Natural killer cell (primary cell): ENCODE data around the gene SLC12A9. TPM values are rescaled to one million over a fixed set of nuclear protein-coding genes. Genes with fewer than 3 reads are reported as not detected.
A peak's percentile ranks its signal among the peaks of the same experiment; 100 is the strongest.

ENCODE experiments used
- ATAC-seq, 3 donors: fragments of 150-1000 bp in 2 of 3; fragments of 200-7000 bp in 1 of 3; cut with Tn5 transposase; 1 replicate in 1 of 3; 2 replicates in 2 of 3; pipeline ENCODE4 v1.10.0; 2021; ENCODE audit warnings: mild to moderate bottlenecking in 2 of 3, moderate library complexity in 2 of 3
- DNase-seq, 2 donors: peaks; one replicate each; pipeline versions ENCODE4 v3.0.0 to v3.0.0-alpha.2; 2013 to 2021; ENCODE audit warnings: mixed read lengths in 1 of 2
- H3K27ac ChIP-seq: one replicate; pipeline ENCODE4 v1.5.1; 2013; ENCODE audit warnings: mild to moderate bottlenecking, low read length
- H3K27me3 ChIP-seq: one replicate; pipeline ENCODE4 v1.6.1; 2013; ENCODE audit warnings: low read length; ENCODE audit not compliant: control insufficient read depth, insufficient read depth
- H3K36me3 ChIP-seq: one replicate; pipeline ENCODE4 v1.6.1; 2013; ENCODE audit warnings: low read length; ENCODE audit not compliant: control insufficient read depth, insufficient read depth
- H3K4me1 ChIP-seq: one replicate; pipeline ENCODE4 v1.6.1; 2013; ENCODE audit warnings: low read length; ENCODE audit not compliant: control insufficient read depth, insufficient read depth
- H3K4me3 ChIP-seq: one replicate; pipeline ENCODE4 v1.5.1; 2013; ENCODE audit warnings: low read length
- H3K9me3 ChIP-seq: one replicate; pipeline ENCODE4 v1.6.1; 2013; ENCODE audit warnings: low read length; ENCODE audit not compliant: control insufficient read depth, insufficient read depth
- H3K27ac Mint-ChIP-seq, 2 donors: one replicate each; pipeline ENCODE4 v1.8.0; 2022; ENCODE audit warnings: mild to moderate bottlenecking in 2 of 2, mixed read lengths in 2 of 2, moderate library complexity in 1 of 2
- H3K27me3 Mint-ChIP-seq, 2 donors: one replicate each; pipeline ENCODE4 v1.8.0; 2022; ENCODE audit warnings: low read depth in 2 of 2, mixed read lengths in 2 of 2
- H3K36me3 Mint-ChIP-seq: one replicate; pipeline ENCODE4 v1.8.0; 2022; ENCODE audit warnings: mixed read lengths
- H3K4me1 Mint-ChIP-seq, 2 donors: one replicate each; pipeline ENCODE4 v1.8.0; 2022; ENCODE audit warnings: mixed read lengths in 2 of 2
- H3K4me3 Mint-ChIP-seq: one replicate; pipeline ENCODE4 v1.8.0; 2022; ENCODE audit warnings: mild to moderate bottlenecking, moderate library complexity, mixed read lengths
- H3K9me3 Mint-ChIP-seq, 2 donors: one replicate each; pipeline ENCODE4 v1.8.0; 2022; ENCODE audit warnings: mixed read lengths in 2 of 2
- CTCF ChIP-seq: fragments of 200-600 bp; IDR thresholded peaks from one replicate; pipeline ENCODE4 v1.8.0; 2022; ENCODE audit warnings: antibody characterized with exemption
- WGBS: methylation state at CpG from one replicate; pipeline ENCODE4 v1.1.7; 2013; ENCODE audit warnings: missing lambda C conversion rate; ENCODE audit not compliant: insufficient coverage; 5-methylcytosine and 5-hydroxymethylcytosine counted together
- intact Hi-C: fragments of 100-400 bp; cut with micrococcal nuclease; formaldehyde crosslinking; loops from one replicate; pipeline ENCODE4 v1.14.2; 2022
- total RNA-seq, 4 donors: library from RNA; stranded (reverse); fragments of 120-200 nt in 1 of 4; gene quantifications; one replicate each; pipeline versions ENCODE4 v1.2.3 to v1.2.4, GENCODE V29; 2013 to 2022

Gene SLC12A9
- total RNA-seq, 3 donors from 2014 or later (not counting 1 experiment from before 2014, with no cell fraction given), result 35.0 to 44.2 (median 38.1) TPM

GRCh38 chr7:100822236-100823139 lies 30.0 kb upstream of the SLC12A9 start:
- Mint-ChIP-seq H3K27ac (no peak overlapping the region), H3K4me3 (peak overlapping the region; percentile 9), H3K27me3 (peaks cover 16 to 36% of the 10 kb centered on the region in 2 donors), H3K9me3 (no peaks in the 10 kb centered on the region), H3K4me1 (peaks cover 0 to 13% of the 10 kb centered on the region in 2 donors), H3K36me3 (no peaks in the 10 kb centered on the region)
- H3K9me3 ChIP-seq, result no peaks in the 10 kb centered on the region
- H3K36me3 ChIP-seq, result no peaks in the 10 kb centered on the region
- TF ChIP-seq CTCF, result no peak
- H3K27ac ChIP-seq, result no peak overlapping the region
- peaks cover 15% of the 10 kb centered on the region for H3K4me1 ChIP-seq
- intact Hi-C loops, result no loop called here
- 95% methylated on average over 42 of the region's 43 CpGs for WGBS
- DNase-seq (no peak), ATAC-seq (no peak)
- no peak overlapping the region for H3K4me3 ChIP-seq
- H3K27me3 ChIP-seq, result peaks cover 8% of the 10 kb centered on the region

- H3K36me3 Mint-ChIP-seq, result no peaks in the 10 kb centered on the region
- TF ChIP-seq CTCF, result no peak
- ATAC-seq (no peak), DNase-seq (no peak)
- intact Hi-C loops, result no loop called here
- H3K27ac ChIP-seq, result no peak overlapping the region
- H3K4me3 ChIP-seq, result no peak overlapping the region
- peaks cover 12% of the 10 kb centered on the region for H3K27me3 ChIP-seq
- peaks cover 21 to 42% of the 10 kb centered on the region in 2 donors for H3K27me3 Mint-ChIP-seq
- H3K4me1 Mint-ChIP-seq, result peaks cover 5 to 20% of the 10 kb centered on the region in 2 donors
- H3K9me3 ChIP-seq, result no peaks in the 10 kb centered on the region
- H3K4me3 Mint-ChIP-seq, result peak overlapping the region; percentile 9
- no peaks in the 10 kb centered on the region for H3K9me3 Mint-ChIP-seq
- H3K27ac Mint-ChIP-seq, result no peak overlapping the region
- H3K36me3 ChIP-seq, result no peaks in the 10 kb centered on the region
- 77% methylated on average over 7 of the region's 7 CpGs for WGBS
- peaks cover 22% of the 10 kb centered on the region for H3K4me1 ChIP-seq
Observed at GRCh38 chr7:100823140-100823525, 29.4 kb upstream of the SLC12A9 start.

GRCh38 chr7:100823534-100823933 lies 29.0 kb upstream of the SLC12A9 start:
- Mint-ChIP-seq H3K36me3 (no peaks in the 10 kb centered on the region), H3K4me1 (peaks cover 5 to 20% of the 10 kb centered on the region in 2 donors), H3K9me3 (no peaks in the 10 kb centered on the region), H3K27ac (no peak overlapping the region), H3K27me3 (peaks cover 23 to 45% of the 10 kb centered on the region in 2 donors), H3K4me3 (no peak overlapping the region)
- DNase-seq, result no peak
- intact Hi-C loops, result no loop called here
- H3K4me3 ChIP-seq, result no peak overlapping the region
- H3K27me3 ChIP-seq, result peaks cover 14% of the 10 kb centered on the region
- peaks cover 26% of the 10 kb centered on the region for H3K4me1 ChIP-seq
- H3K9me3 ChIP-seq, result no peaks in the 10 kb centered on the region
- ATAC-seq, result no peak
- 95% methylated on average over 31 of the region's 31 CpGs for WGBS
- no peaks in the 10 kb centered on the region for H3K36me3 ChIP-seq
- no peak for TF ChIP-seq CTCF
- no peak overlapping the region for H3K27ac ChIP-seq
